ENCODE data around the gene CCDC78. TPM values are rescaled to one million over a fixed set of nuclear protein-coding genes. Genes with fewer than 3 reads are reported as not detected.

Gene CCDC78
- polyA plus RNA-seq, 1 donor (not counting 4 experiments of a cell fraction or from before 2014, with no cell fraction given), result 2.5 TPM

- TF ChIP-seq EZH2 (IDR thresholded peaks at IDR 0.05; ENCODE audit: low read length) (peak; percentile 99), CTCF (optimal IDR thresholded peaks at IDR 0.05 in 1 of 3, IDR thresholded peaks at IDR 0.05 in 1 of 3, conservative IDR thresholded peaks at IDR 0.05 in 1 of 3; ENCODE audit: extremely low read depth in 1 of 3, insufficient read depth in 2 of 3, low read length in 3 of 3) (no peak)
- H3K27me3 ChIP-seq (ENCODE audit: control insufficient read depth, extremely low read depth, insufficient read depth, low read length), result peaks cover 50% of the 10 kb centered on the region
- no peak overlapping the region for H3K4me2 ChIP-seq (ENCODE audit: control insufficient read depth, extremely low read depth, insufficient read depth, low read depth, low read length)
- no peaks in the 10 kb centered on the region for H3K9me3 ChIP-seq (ENCODE audit: control insufficient read depth, low read depth, low read length)
- no peak overlapping the region for H3K9ac ChIP-seq (ENCODE audit: control insufficient read depth, extremely low read depth, insufficient read depth, low read length)
- no peak overlapping the region for H2AFZ ChIP-seq (ENCODE audit: control insufficient read depth, low read length)
- no peaks in the 10 kb centered on the region for H3K36me3 ChIP-seq (ENCODE audit: control insufficient read depth in 2 of 2, extremely low read depth in 1 of 2, insufficient read depth in 2 of 2, low read length in 2 of 2)
- dilution Hi-C loops (cut with MboI; ENCODE audit: extremely low pct_ligation_motif_present, low sequenced_read_pairs), result no loop called here
- DNase-seq (ENCODE audit: low read depth, low spot score) (no peak), FAIRE-seq (no peak)
- H3K27ac ChIP-seq (ENCODE audit: control insufficient read depth, insufficient read depth, low read length), result no peak overlapping the region
- peaks cover 4% of the 10 kb centered on the region for H3K79me2 ChIP-seq (ENCODE audit: control insufficient read depth, insufficient read depth, low read length)
- H3K4me1 ChIP-seq (ENCODE audit: control insufficient read depth, extremely low read depth, insufficient read depth, low read length), result peaks cover 11% of the 10 kb centered on the region
- H3K4me3 ChIP-seq (ENCODE audit: control insufficient read depth in 2 of 3, extremely low read depth in 1 of 3, insufficient read depth in 2 of 3, low read depth in 1 of 3, low read length in 3 of 3), result no peak overlapping the region
- no peaks in the 10 kb centered on the region for H4K20me1 ChIP-seq (ENCODE audit: control insufficient read depth, extremely low read depth, insufficient read depth, low read length)
- H3K9me1 ChIP-seq (ENCODE audit: control insufficient read depth, extremely low read depth, insufficient read depth, low read length), result no peaks in the 10 kb centered on the region
Observed at GRCh38 chr16:694187-694862, 31.9 kb downstream of the CCDC78 start.

- H3K27ac ChIP-seq (ENCODE audit: control insufficient read depth, insufficient read depth, low read length), result no peak overlapping the region
- H3K4me3 ChIP-seq (ENCODE audit: control insufficient read depth in 2 of 3, extremely low read depth in 1 of 3, insufficient read depth in 2 of 3, low read depth in 1 of 3, low read length in 3 of 3), result no peak overlapping the region
- H4K20me1 ChIP-seq (ENCODE audit: control insufficient read depth, extremely low read depth, insufficient read depth, low read length), result no peaks in the 10 kb centered on the region
- H3K36me3 ChIP-seq (ENCODE audit: control insufficient read depth in 2 of 2, extremely low read depth in 1 of 2, insufficient read depth in 2 of 2, low read length in 2 of 2), result no peaks in the 10 kb centered on the region
- no peak overlapping the region for H2AFZ ChIP-seq (ENCODE audit: control insufficient read depth, low read length)
- no peak overlapping the region for H3K4me2 ChIP-seq (ENCODE audit: control insufficient read depth, extremely low read depth, insufficient read depth, low read depth, low read length)
- peaks cover 12% of the 10 kb centered on the region for H3K4me1 ChIP-seq (ENCODE audit: control insufficient read depth, extremely low read depth, insufficient read depth, low read length)
- no peaks in the 10 kb centered on the region for H3K9me3 ChIP-seq (ENCODE audit: control insufficient read depth, low read depth, low read length)
- no peaks in the 10 kb centered on the region for H3K9me1 ChIP-seq (ENCODE audit: control insufficient read depth, extremely low read depth, insufficient read depth, low read length)
- H3K79me2 ChIP-seq (ENCODE audit: control insufficient read depth, insufficient read depth, low read length), result peaks cover 5% of the 10 kb centered on the region
- FAIRE-seq, result no peak
- dilution Hi-C loops (cut with MboI; ENCODE audit: extremely low pct_ligation_motif_present, low sequenced_read_pairs), result no loop called here
- H3K9ac ChIP-seq (ENCODE audit: control insufficient read depth, extremely low read depth, insufficient read depth, low read length), result no peak overlapping the region
- peaks cover 50% of the 10 kb centered on the region for H3K27me3 ChIP-seq (ENCODE audit: control insufficient read depth, extremely low read depth, insufficient read depth, low read length)
- DNase-seq (ENCODE audit: low read depth, low spot score), result no peak
- TF ChIP-seq CTCF (optimal IDR thresholded peaks at IDR 0.05 in 1 of 3, IDR thresholded peaks at IDR 0.05 in 1 of 3, conservative IDR thresholded peaks at IDR 0.05 in 1 of 3; ENCODE audit: extremely low read depth in 1 of 3, insufficient read depth in 2 of 3, low read length in 3 of 3) (no peak), EZH2 (IDR thresholded peaks at IDR 0.05; ENCODE audit: low read length) (no peak)
Observed at GRCh38 chr16:693766-694165, 32.5 kb downstream of the CCDC78 start.
